Duodenal mucosa (tissue), 2 donors: ENCODE results near the gene PEPD.

ENCODE experiments used
- H3K27ac ChIP-seq: one replicate; pipeline ENCODE4 v1.7.0; 2013; ENCODE audit warnings: low read depth, low read length
- H3K27me3 ChIP-seq, 2 donors: one replicate each; pipeline ENCODE4 v1.7.0; 2013; ENCODE audit warnings: low read length in 2 of 2, control low read depth in 1 of 2; ENCODE audit not compliant: insufficient read depth in 2 of 2, control insufficient read depth in 1 of 2
- H3K36me3 ChIP-seq, 2 donors: one replicate each; pipeline ENCODE4 v1.7.0; 2013; ENCODE audit warnings: low read length in 2 of 2, control low read depth in 1 of 2; ENCODE audit not compliant: insufficient read depth in 2 of 2, control insufficient read depth in 1 of 2
- H3K4me1 ChIP-seq, 2 donors: one replicate each; pipeline ENCODE4 v1.7.0; 2013; ENCODE audit warnings: low read length in 2 of 2, control low read depth in 1 of 2; ENCODE audit not compliant: insufficient read depth in 2 of 2, control insufficient read depth in 1 of 2
- H3K4me3 ChIP-seq, 2 donors: one replicate each; pipeline ENCODE4 v1.7.0; 2013; ENCODE audit warnings: low read length in 2 of 2, low read depth in 1 of 2
- H3K9ac ChIP-seq, 2 donors: one replicate each; pipeline ENCODE4 v1.7.0; 2013; ENCODE audit warnings: low read length in 2 of 2, low read depth in 1 of 2
- H3K9me3 ChIP-seq, 2 donors: one replicate each; pipeline ENCODE4 v1.7.0; 2013; ENCODE audit warnings: low read length in 2 of 2, control low read depth in 1 of 2; ENCODE audit not compliant: control insufficient read depth in 1 of 2

PEPD gene

GRCh38 chr19:33500586-33500985 is 21.0 kb downstream of the PEPD start:
- peaks cover 0 to 3% of the 10 kb centered on the region in 2 donors for H3K4me1 ChIP-seq
- no peak overlapping the region for H3K4me3 ChIP-seq
- no peaks in the 10 kb centered on the region for H3K9me3 ChIP-seq
- no peak overlapping the region for H3K27ac ChIP-seq
- H3K9ac ChIP-seq = no peak overlapping the region
- H3K27me3 ChIP-seq = no peaks in the 10 kb centered on the region
- H3K36me3 ChIP-seq = peaks cover 0 to 46% of the 10 kb centered on the region in 2 donors

DNA sequence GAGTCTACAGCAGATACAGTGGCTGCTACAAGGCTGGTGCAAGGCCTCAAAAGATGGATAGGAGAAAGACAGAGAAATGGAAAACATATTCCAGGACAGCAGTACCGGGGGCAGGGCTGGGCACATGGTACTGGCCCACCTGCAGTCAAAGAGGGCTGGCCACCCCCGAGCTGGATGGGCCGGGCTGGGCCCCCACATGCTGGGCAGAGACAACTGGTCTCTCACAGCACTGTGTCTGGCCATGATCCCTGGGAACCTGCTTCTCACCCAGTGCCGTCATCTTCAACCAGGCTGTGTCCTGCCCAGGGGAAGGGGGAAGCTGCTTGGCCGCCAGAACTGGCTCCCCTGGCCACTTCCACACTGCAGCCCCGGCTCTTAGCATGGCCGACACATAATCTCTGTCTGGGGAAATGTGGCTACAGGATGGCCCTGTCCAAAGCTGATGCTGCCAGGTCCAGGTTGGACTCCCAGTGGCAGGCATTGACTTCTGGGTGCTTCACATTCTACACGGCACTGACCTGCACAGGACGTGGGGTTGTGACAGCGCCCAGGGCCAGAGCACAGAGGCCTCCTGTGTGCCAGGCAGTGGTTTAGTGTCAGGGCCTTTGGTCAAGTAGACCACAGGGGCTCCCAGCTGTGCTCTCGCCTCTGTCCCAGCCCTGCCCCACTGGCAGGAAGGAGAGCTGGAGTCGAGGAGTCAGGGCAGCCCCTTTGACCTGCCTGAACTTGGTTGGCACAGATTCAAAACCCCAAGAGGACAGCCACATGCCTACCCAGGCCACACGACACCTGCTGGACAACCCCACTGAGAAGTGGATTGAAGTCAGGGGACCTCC is 21.7 kb downstream of the PEPD start:
- Histone ChIP-seq H3K27me3 (no peaks in the 10 kb centered on the region), H3K9ac (no peak overlapping the region), H3K27ac (no peak overlapping the region), H3K36me3 (peaks cover 0 to 46% of the 10 kb centered on the region in 2 donors), H3K4me3 (no peak overlapping the region), H3K4me1 (peaks cover 0 to 3% of the 10 kb centered on the region in 2 donors), H3K9me3 (no peaks in the 10 kb centered on the region)

DNA sequence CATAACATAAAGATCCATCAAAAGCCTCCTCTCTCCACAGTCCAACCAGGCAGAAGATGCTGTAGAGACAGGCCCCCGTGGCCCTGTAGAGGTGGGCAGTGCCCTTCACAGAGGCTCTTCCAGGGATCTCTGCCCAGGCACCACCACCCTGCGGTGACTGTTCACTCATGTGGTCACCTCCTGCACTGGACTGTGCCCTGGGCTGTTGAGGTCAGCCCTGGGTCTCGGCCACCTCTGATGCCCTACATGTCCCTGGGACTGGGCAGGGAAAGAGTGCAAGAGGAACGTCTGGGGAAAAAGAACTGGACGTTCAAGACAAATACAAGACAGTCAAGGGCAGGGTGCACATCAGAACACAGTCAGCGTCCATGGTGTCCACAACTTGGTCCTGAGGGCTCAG is 22.3 kb downstream of the PEPD start:
- Histone ChIP-seq H3K9me3 (no peaks in the 10 kb centered on the region), H3K36me3 (peaks cover 0 to 46% of the 10 kb centered on the region in 2 donors), H3K4me1 (peaks cover 0 to 3% of the 10 kb centered on the region in 2 donors), H3K4me3 (no peak overlapping the region), H3K27ac (no peak overlapping the region), H3K27me3 (no peaks in the 10 kb centered on the region), H3K9ac (no peak overlapping the region)

- Histone ChIP-seq H3K9me3 (no peaks in the 10 kb centered on the region), H3K4me3 (no peak overlapping the region), H3K9ac (no peak overlapping the region), H3K36me3 (peaks cover 0 to 43% of the 10 kb centered on the region in 2 donors), H3K27ac (no peak overlapping the region), H3K27me3 (no peaks in the 10 kb centered on the region), H3K4me1 (peaks cover 0 to 3% of the 10 kb centered on the region in 2 donors)
Measured at GRCh38 chr19:33498391-33499000, 23.1 kb downstream of the PEPD start.

DNA sequence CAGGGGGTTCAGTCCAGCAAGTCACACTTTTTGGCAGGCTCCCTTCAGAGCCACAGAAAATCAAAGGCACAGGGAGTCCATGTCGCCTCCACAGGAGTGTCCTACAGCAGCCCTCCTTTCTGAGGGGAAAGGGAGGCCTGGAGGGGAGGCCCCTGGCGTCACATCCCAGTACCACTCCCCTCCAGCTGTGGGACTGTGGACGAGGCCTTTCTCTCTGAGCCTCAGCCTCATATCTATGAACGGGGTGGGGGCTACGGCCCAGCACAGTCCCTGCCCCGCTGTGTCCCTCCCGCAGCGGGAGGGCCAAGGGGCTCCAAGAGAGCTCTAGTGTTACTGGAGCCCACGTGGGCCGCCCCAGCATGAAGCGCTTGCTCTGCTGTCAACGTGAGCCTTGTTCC is 23.8 kb downstream of the PEPD start:
- no peak overlapping the region for H3K4me3 ChIP-seq
- no peaks in the 10 kb centered on the region for H3K27me3 ChIP-seq
- H3K9ac ChIP-seq = no peak overlapping the region
- peaks cover 0 to 37% of the 10 kb centered on the region in 2 donors for H3K36me3 ChIP-seq
- H3K9me3 ChIP-seq = no peaks in the 10 kb centered on the region
- H3K4me1 ChIP-seq = peaks cover 0 to 3% of the 10 kb centered on the region in 2 donors
- no peak overlapping the region for H3K27ac ChIP-seq

DNA sequence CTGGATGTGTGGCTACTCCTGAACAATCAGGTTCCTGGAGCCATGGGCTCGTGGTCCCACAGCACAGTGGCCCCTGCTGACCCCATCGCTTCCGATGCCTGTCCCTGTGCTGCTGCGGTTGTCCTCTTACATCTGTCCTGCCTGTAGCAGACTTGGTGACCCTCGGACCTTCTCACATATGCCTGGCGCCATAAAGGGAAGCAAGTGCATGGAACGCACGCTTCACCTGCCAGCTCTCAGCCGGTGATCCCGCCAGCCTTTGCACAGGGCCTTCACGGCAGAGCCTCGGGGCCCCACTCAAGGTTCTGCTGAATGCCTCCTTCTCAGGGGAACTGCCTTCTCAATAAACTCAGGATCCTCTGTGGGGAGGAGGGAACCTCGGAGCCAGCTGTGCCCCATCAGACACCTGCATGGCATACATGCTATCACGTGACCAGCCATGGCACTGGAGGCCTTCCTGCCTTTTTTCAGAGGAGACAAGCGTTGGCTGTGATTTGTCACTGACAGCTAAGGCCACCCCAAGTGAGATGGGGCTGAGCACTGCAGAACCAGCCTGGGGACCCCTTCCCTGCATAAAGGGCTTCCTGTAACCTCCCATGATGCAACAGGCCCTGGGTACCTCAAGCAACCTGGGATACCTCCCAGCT is 24.3 kb downstream of the PEPD start:
- Histone ChIP-seq H3K4me3 (no peak overlapping the region), H3K36me3 (peaks cover 0 to 37% of the 10 kb centered on the region in 2 donors), H3K9me3 (no peaks in the 10 kb centered on the region), H3K9ac (no peak overlapping the region), H3K27ac (no peak overlapping the region), H3K27me3 (no peaks in the 10 kb centered on the region), H3K4me1 (peaks cover 0 to 3% of the 10 kb centered on the region in 2 donors)

- Histone ChIP-seq H3K4me1 (peaks cover 0 to 3% of the 10 kb centered on the region in 2 donors), H3K36me3 (peaks cover 0 to 33% of the 10 kb centered on the region in 2 donors), H3K9me3 (no peaks in the 10 kb centered on the region), H3K9ac (no peak overlapping the region), H3K4me3 (no peak overlapping the region), H3K27ac (no peak overlapping the region), H3K27me3 (no peaks in the 10 kb centered on the region)
Measured at GRCh38 chr19:33496038-33496895, 25.3 kb downstream of the PEPD start.

DNA sequence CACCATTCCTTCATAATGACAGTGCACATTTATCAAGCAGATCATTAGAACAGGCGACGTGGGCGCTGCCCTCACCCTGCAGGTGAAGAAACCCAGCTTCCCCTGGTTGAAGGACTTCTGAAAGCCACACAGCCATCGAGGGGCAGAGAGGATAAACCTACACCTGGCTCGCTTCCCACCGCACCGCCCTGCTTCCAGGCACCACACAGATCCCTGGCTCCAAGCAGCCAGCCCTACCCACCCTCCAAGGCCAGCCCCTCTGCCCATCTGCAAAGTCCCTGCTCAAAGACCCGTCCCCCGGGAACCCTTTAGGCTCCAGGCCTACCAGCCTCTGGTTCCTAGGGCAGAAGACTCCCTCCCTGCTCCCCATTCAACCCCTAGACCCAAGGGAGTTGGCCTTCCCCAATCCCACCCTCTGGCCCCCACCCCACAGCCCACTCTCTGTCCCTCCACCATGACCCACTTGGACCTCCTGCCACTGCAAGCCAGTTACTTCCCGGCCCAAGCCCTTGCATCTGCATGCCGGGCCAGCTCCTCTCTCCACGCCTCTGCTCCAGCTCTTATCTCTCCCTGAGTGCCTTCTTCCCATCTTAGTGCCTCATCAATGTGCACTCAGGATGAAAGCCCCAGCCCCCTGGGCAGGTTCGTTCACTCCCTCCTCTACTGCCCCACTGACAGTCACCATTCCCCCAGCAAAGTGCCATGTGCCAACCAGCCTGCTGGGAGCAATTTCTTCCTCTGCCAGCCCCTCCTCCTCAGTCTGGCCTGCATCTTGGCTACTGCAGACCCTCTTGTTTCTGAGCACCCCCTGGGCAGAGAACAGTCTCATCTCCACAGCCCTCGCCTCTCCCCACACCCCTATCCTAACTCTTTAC is 28.0 kb downstream of the PEPD start:
- Histone ChIP-seq H3K9me3 (no peaks in the 10 kb centered on the region), H3K27ac (no peak overlapping the region), H3K4me1 (peaks cover 0 to 3% of the 10 kb centered on the region in 2 donors), H3K36me3 (peaks cover 0 to 14% of the 10 kb centered on the region in 2 donors), H3K9ac (no peak overlapping the region), H3K27me3 (no peaks in the 10 kb centered on the region), H3K4me3 (no peak overlapping the region)

DNA sequence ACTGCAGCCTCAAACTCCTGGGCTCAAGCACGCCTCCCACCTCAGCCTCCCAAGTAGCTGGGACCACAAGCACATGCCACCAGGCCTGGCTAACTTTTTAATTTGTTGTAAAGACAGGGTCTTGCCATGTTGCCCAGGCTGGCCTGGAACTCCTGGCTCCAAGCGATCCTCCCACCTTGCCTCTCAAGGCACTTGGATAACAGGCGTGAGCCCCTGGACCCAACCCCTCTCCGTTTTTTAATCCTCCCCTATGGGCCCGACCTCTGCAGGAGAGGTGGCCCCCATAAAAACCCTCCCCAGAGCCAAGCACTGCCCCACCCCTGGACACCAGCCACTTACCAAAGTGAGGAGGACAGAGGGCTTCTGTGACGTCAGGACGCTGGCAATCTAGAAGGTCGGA is 28.6 kb downstream of the PEPD start:
- no peaks in the 10 kb centered on the region for H3K27me3 ChIP-seq
- no peak overlapping the region for H3K27ac ChIP-seq
- H3K4me3 ChIP-seq = no peak overlapping the region
- H3K4me1 ChIP-seq = peaks cover 0 to 3% of the 10 kb centered on the region in 2 donors
- H3K9me3 ChIP-seq = no peaks in the 10 kb centered on the region
- no peak overlapping the region for H3K9ac ChIP-seq
- H3K36me3 ChIP-seq = peaks cover 0 to 17% of the 10 kb centered on the region in 2 donors
